Upper lobe of left lung (tissue), 6 donors: ENCODE measurements around the gene ABCA8. TPM values are rescaled to one million over a fixed set of nuclear protein-coding genes. Genes with fewer than 3 reads are reported as not detected.

Source experiments
- ATAC-seq, 2 donors: fragments of 200-7000 bp; cut with Tn5 transposase; one replicate each; pipeline ENCODE4 v1.9.1; 2022; ENCODE audit warnings: mild to moderate bottlenecking in 2 of 2, moderate library complexity in 2 of 2; ENCODE audit not compliant: low FRiP score in 2 of 2
- DNase-seq, 2 donors: peaks; one replicate each; pipeline ENCODE4 v3.0.0-alpha.2; 2019 to 2020
- H3K27ac ChIP-seq, 4 donors: fragments of 200-600 bp; sonication (generic); one replicate each; pipeline ENCODE4 v1.5.1; 2016 to 2019
- H3K27me3 ChIP-seq, 4 donors: fragments of 200-600 bp; sonication (generic); one replicate each; pipeline ENCODE4 v1.5.1; 2017 to 2019
- H3K36me3 ChIP-seq, 4 donors: fragments of 200-600 bp; sonication (generic); one replicate each; pipeline ENCODE4 v1.5.1; 2016 to 2019
- H3K4me1 ChIP-seq, 4 donors: fragments of 200-600 bp; sonication (generic); one replicate each; pipeline ENCODE4 v1.5.1; 2018 to 2019
- H3K4me3 ChIP-seq, 4 donors: fragments of 200-600 bp; sonication (generic); one replicate each; pipeline ENCODE4 v1.5.1; 2017 to 2019; ENCODE audit warnings: mild to moderate bottlenecking in 2 of 4, moderate library complexity in 1 of 4
- H3K9me3 ChIP-seq, 4 donors: fragments of 200-600 bp; sonication (generic); one replicate each; pipeline ENCODE4 v1.5.1; 2018 to 2019
- EP300 ChIP-seq, 4 donors: sonication (generic); formaldehyde crosslinking; IDR thresholded peaks; one replicate each; pipeline ENCODE4 v1.5.1; 2017; ENCODE audit warnings: antibody characterized with exemption in 4 of 4, control low read depth in 2 of 4
- POLR2A ChIP-seq, 4 donors: fragments of 450-650 bp; IDR thresholded peaks; one replicate each; pipeline ENCODE4 v1.5.1; 2016 to 2017; ENCODE audit warnings: antibody characterized with exemption in 4 of 4, mild to moderate bottlenecking in 2 of 4
- POLR2AphosphoS5 ChIP-seq, 2 donors: sonication (generic); formaldehyde crosslinking; IDR thresholded peaks; one replicate each; pipeline ENCODE4 v1.5.1; 2017; ENCODE audit warnings: antibody characterized with exemption in 2 of 2
- WGBS, 2 donors: methylation state at CpG; one replicate each; pipeline ENCODE4 v1.1.5; 2017 to 2018; 5-methylcytosine and 5-hydroxymethylcytosine counted together
- total RNA-seq, 6 donors: library from RNA; depleted of rRNA in 4 of 6; stranded (reverse); fragments of >200 nt in 4 of 6; gene quantifications; one replicate each; pipeline versions ENCODE4 v1.1.0 to v1.2.1, GENCODE V29; 2016 to 2021
- TF ChIP-seq, protein P1 (sequence below), 6 experiments: fragments of 450-650 bp in 4 of 6; fragments of 200-600 bp in 2 of 6; sonication (generic) in 2 of 6; IDR thresholded peaks; one replicate each; pipeline ENCODE4 v1.5.1; 2016 to 2019; ENCODE audit warnings: antibody characterized with exemption in 6 of 6
- donor health status: DM: no; HTN: no; CAD: no; lungs with moderate emphysema.
- donor health status: DM: no; HTN: yes; CAD: no; lungs with severe emphysema.

ABCA8 gene
- total RNA-seq, 6 donors from 2014 or later = 26.2 to 86.9 (median 42.9) TPM

- Histone ChIP-seq H3K4me3 (no peak overlapping the region), H3K4me1 (no peaks in the 10 kb centered on the region), H3K27me3 (no peaks in the 10 kb centered on the region), H3K36me3 (no peaks in the 10 kb centered on the region), H3K27ac (no peak overlapping the region), H3K9me3 (no peaks in the 10 kb centered on the region)
- DNase-seq = no peak
- no peak for ATAC-seq
- no peak for TF ChIP-seq POLR2A (IDR thresholded peaks at IDR 0.05)
- TF ChIP-seq, protein P1, sequence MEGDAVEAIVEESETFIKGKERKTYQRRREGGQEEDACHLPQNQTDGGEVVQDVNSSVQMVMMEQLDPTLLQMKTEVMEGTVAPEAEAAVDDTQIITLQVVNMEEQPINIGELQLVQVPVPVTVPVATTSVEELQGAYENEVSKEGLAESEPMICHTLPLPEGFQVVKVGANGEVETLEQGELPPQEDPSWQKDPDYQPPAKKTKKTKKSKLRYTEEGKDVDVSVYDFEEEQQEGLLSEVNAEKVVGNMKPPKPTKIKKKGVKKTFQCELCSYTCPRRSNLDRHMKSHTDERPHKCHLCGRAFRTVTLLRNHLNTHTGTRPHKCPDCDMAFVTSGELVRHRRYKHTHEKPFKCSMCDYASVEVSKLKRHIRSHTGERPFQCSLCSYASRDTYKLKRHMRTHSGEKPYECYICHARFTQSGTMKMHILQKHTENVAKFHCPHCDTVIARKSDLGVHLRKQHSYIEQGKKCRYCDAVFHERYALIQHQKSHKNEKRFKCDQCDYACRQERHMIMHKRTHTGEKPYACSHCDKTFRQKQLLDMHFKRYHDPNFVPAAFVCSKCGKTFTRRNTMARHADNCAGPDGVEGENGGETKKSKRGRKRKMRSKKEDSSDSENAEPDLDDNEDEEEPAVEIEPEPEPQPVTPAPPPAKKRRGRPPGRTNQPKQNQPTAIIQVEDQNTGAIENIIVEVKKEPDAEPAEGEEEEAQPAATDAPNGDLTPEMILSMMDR (IDR thresholded peaks at IDR 0.05) = no peak
- TF ChIP-seq EP300 (IDR thresholded peaks at IDR 0.05) = no peak
- TF ChIP-seq POLR2AphosphoS5 (IDR thresholded peaks at IDR 0.05) = no peak
- 78 to 80% methylated on average over 5 of the region's 5 CpGs for WGBS, 2 donors
Measured at GRCh38 chr17:68892658-68893057, 62.5 kb downstream of the ABCA8 start.

DNA sequence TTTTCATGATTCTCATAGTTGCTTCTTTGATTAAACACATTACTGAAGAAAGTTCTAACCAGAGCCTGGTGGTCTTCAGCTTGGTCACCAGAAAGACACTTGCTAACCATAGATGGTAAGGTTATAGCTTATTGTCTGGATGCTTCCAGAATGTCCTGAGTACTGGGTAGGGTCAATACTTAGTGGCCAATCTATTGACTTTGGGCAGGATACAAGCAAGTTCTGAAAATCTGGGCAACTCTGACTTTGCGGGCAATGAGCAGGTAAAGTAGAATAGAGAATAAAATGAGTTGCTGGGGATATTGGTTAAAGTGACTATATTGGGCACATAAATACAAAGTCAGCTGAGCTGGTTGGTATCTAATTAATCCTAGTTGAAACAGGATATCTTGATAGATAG lies 63.0 kb downstream of the ABCA8 start:
- WGBS, 2 donors = 97 to 100% methylated on average over 1 of the region's 1 CpG
- Histone ChIP-seq H3K36me3 (no peaks in the 10 kb centered on the region), H3K27ac (no peak overlapping the region), H3K27me3 (no peaks in the 10 kb centered on the region), H3K4me1 (no peaks in the 10 kb centered on the region), H3K4me3 (no peak overlapping the region), H3K9me3 (no peaks in the 10 kb centered on the region)
- no peak for TF ChIP-seq POLR2A (IDR thresholded peaks at IDR 0.05)
- no peak for TF ChIP-seq EP300 (IDR thresholded peaks at IDR 0.05)
- TF ChIP-seq, protein P1 (IDR thresholded peaks at IDR 0.05) = no peak
- no peak for TF ChIP-seq POLR2AphosphoS5 (IDR thresholded peaks at IDR 0.05)
- ATAC-seq (no peak), DNase-seq (no peak)

GRCh38 chr17:68886401-68886800 lies 68.8 kb downstream of the ABCA8 start:
- Histone ChIP-seq H3K4me1 (no peaks in the 10 kb centered on the region), H3K27ac (no peak overlapping the region), H3K4me3 (no peak overlapping the region), H3K27me3 (no peaks in the 10 kb centered on the region), H3K36me3 (no peaks in the 10 kb centered on the region), H3K9me3 (no peaks in the 10 kb centered on the region)
- WGBS, 2 donors = 69 to 71% methylated on average over 3 of the region's 3 CpGs
- TF ChIP-seq POLR2A (IDR thresholded peaks at IDR 0.05) (no peak), EP300 (IDR thresholded peaks at IDR 0.05) (no peak), POLR2AphosphoS5 (IDR thresholded peaks at IDR 0.05) (no peak)
- TF ChIP-seq, protein P1 (IDR thresholded peaks at IDR 0.05) = no peak
- DNase-seq (no peak), ATAC-seq (no peak)

DNA sequence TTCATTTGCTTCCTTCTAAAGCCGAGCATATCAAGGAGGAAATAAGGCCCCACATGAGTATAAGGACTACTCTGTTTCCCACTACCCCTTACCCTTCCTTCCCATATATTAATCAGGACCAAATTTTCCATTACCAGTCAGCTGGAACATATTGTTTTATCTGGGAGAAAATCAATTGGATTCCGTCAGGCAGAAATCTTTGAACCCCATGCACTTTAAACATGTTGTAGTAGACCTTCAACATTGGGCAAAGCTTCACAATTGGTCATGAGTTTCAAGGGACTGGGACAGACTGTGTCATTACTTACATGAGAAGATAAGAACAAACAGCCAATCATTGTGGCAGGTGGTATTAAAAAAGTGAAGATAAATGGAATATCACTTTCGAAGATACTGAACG lies 70.3 kb downstream of the ABCA8 start:
- H3K4me1 ChIP-seq = no peaks in the 10 kb centered on the region
- no peak overlapping the region for H3K4me3 ChIP-seq
- ATAC-seq (no peak), DNase-seq (no peak)
- WGBS, 2 donors = 88 to 90% methylated on average over 4 of the region's 4 CpGs
- peaks cover 0 to 8% (median 4%) of the 10 kb centered on the region in 4 donors for H3K9me3 ChIP-seq
- no peaks in the 10 kb centered on the region for H3K27me3 ChIP-seq
- TF ChIP-seq EP300 (IDR thresholded peaks at IDR 0.05) (no peak), POLR2AphosphoS5 (IDR thresholded peaks at IDR 0.05) (no peak), POLR2A (IDR thresholded peaks at IDR 0.05) (no peak)
- TF ChIP-seq, protein P1 (IDR thresholded peaks at IDR 0.05) = no peak
- H3K36me3 ChIP-seq = peaks cover 0 to 8% (median 3%) of the 10 kb centered on the region in 4 donors
- no peak overlapping the region for H3K27ac ChIP-seq

GRCh38 chr17:68878226-68878885 lies 76.8 kb downstream of the ABCA8 start:
- no peaks in the 10 kb centered on the region for H3K27me3 ChIP-seq
- no peak overlapping the region for H3K27ac ChIP-seq
- WGBS, 2 donors = 88 to 90% methylated on average over 5 of the region's 5 CpGs
- H3K9me3 ChIP-seq = peaks cover 0 to 11% (median 5%) of the 10 kb centered on the region in 4 donors
- TF ChIP-seq POLR2A (IDR thresholded peaks at IDR 0.05) = no peak
- TF ChIP-seq EP300 (IDR thresholded peaks at IDR 0.05) = no peak
- TF ChIP-seq POLR2AphosphoS5 (IDR thresholded peaks at IDR 0.05) = no peak
- TF ChIP-seq, protein P1 (IDR thresholded peaks at IDR 0.05) = no peak
- H3K4me1 ChIP-seq = no peaks in the 10 kb centered on the region
- DNase-seq = no peak
- no peak overlapping the region for H3K4me3 ChIP-seq
- H3K36me3 ChIP-seq = peaks cover 0 to 10% (median 3%) of the 10 kb centered on the region in 4 donors
- ATAC-seq = no peak
